PC-3 (cell line): ENCODE data around the gene ZNF516. TPM values are rescaled to one million over a fixed set of nuclear protein-coding genes. Genes with fewer than 3 reads are reported as not detected.

Experiments
- ATAC-seq: fragments of 200-7000 bp; cut with Tn5 transposase; 2 replicates; pipeline ENCODE4 v1.9.1; 2020; ENCODE audit warnings: mild to moderate bottlenecking, moderate library complexity
- BruUV-seq: library from RNA; stranded (reverse); fragments of 400-500 nt; replicated peaks from 2 replicates; lab custom pipeline; 2021; lab: Mats Ljungman, UMichigan
- CTCF ChIA-PET: fragments of 300-600 bp; sonication (Branson Sonifier 250); formaldehyde crosslinking; loops from one replicate; lab custom pipeline; 2022; ENCODE audit warnings: antibody characterized with exemption; lab: Charles Lee
- POLR2A ChIA-PET: fragments of 300-600 bp; sonication (Branson Sonifier 250); formaldehyde crosslinking; loops from one replicate; lab custom pipeline; 2022; ENCODE audit warnings: antibody characterized with exemption; ENCODE audit not compliant: unreplicated experiment; lab: Charles Lee
- DNase-seq: peaks from one replicate; pipeline ENCODE4 v3.0.0-alpha.2; 2015
- H2AFZ ChIP-seq: fragments of 300-600 bp; sonication (generic); 2 replicates; pipeline ENCODE4 v1.6.0; 2016; ENCODE audit warnings: antibody characterized with exemption, low read length
- H3F3A ChIP-seq: fragments of 300-600 bp; sonication (generic); one replicate; pipeline ENCODE4 v1.6.0; 2017; ENCODE audit warnings: antibody characterized with exemption, low read length, control low read depth, mild to moderate bottlenecking; ENCODE audit not compliant: unreplicated experiment
- H3K27ac ChIP-seq: fragments of 300-600 bp; sonication (generic); 2 replicates; pipeline ENCODE4 v1.5.1; 2016; ENCODE audit warnings: mild to moderate bottlenecking, low read length
- H3K27me3 ChIP-seq: fragments of 300-600 bp; sonication (generic); 2 replicates; pipeline ENCODE4 v1.6.1; 2016; ENCODE audit warnings: low read length, mixed read lengths
- H3K36me3 ChIP-seq: fragments of 300-600 bp; sonication (generic); 2 replicates; pipeline ENCODE4 v1.6.1; 2016; ENCODE audit warnings: low read depth, mixed run types, low read length, mixed read lengths
- H3K4me1 ChIP-seq: fragments of 300-600 bp; sonication (generic); 2 replicates; pipeline ENCODE4 v1.5.1; 2016; ENCODE audit warnings: low read length; ENCODE audit not compliant: insufficient read depth
- H3K4me2 ChIP-seq: fragments of 300-600 bp; sonication (generic); 2 replicates; pipeline ENCODE4 v1.6.0; 2016; ENCODE audit warnings: low read length
- H3K4me3 ChIP-seq: fragments of 300-600 bp; sonication (generic); 2 replicates; pipeline ENCODE4 v1.5.1; 2016; ENCODE audit warnings: mild to moderate bottlenecking, low read length, mixed read lengths
- H3K79me2 ChIP-seq: fragments of 300-600 bp; sonication (generic); 2 replicates; pipeline ENCODE4 v1.6.1; 2017; ENCODE audit warnings: low read length, mixed read lengths
- H3K9ac ChIP-seq: fragments of 300-600 bp; sonication (generic); 2 replicates; pipeline ENCODE4 v1.6.0; 2016; ENCODE audit warnings: mild to moderate bottlenecking, low read length
- H3K9me2 ChIP-seq: fragments of 300-600 bp; sonication (generic); replicated peaks from 2 replicates; pipeline ENCODE4 v1.6.1; 2016; ENCODE audit warnings: mixed run types, low read length, mixed read lengths
- H3K9me3 ChIP-seq: fragments of 300-600 bp; sonication (generic); 2 replicates; pipeline ENCODE4 v1.6.1; 2016; ENCODE audit warnings: low read length, mixed read lengths
- H4K20me1 ChIP-seq: fragments of 300-600 bp; sonication (generic); 2 replicates; pipeline ENCODE4 v1.6.1; 2016; ENCODE audit warnings: low read length, mixed read lengths
- CTCF ChIP-seq: fragments of 300-600 bp; sonication (generic); conservative IDR thresholded peaks from 2 replicates; pipeline ENCODE4 v1.5.1; 2017; ENCODE audit warnings: antibody characterized with exemption, low read depth, mild to moderate bottlenecking, low read length
- EZH2 ChIP-seq: fragments of 300-600 bp; sonication (generic); IDR thresholded peaks from one replicate; pipeline ENCODE4 v1.6.1; 2017; ENCODE audit warnings: antibody characterized with exemption, mild to moderate bottlenecking, low read length; ENCODE audit not compliant: unreplicated experiment
- EZH2phosphoT487 ChIP-seq: fragments of 300-600 bp; sonication (generic); IDR thresholded peaks from 2 replicates; pipeline ENCODE4 v1.6.1; 2018; ENCODE audit warnings: mild to moderate bottlenecking, antibody characterized with exemption, low read length, borderline replicate concordance
- intact Hi-C: fragments of 100-400 bp; cut with micrococcal nuclease; formaldehyde crosslinking; loops from 2 replicates; pipeline ENCODE4 v1.9.0; 2023
- total RNA-seq: library from RNA; depleted of rRNA; stranded (reverse); fragments of >200 nt; gene quantifications from 2 replicates; pipeline ENCODE4 v1.2.3, GENCODE V29; 2014

ZNF516 gene
- total RNA-seq, 1 experiment from 2014 or later = 4.0 TPM

GRCh38 chr18:76456823-76457222, 38.2 kb downstream of the ZNF516 start:
- ATAC-seq = no peak
- H4K20me1 ChIP-seq = no peaks in the 10 kb centered on the region
- no peak overlapping the region for H3K9ac ChIP-seq
- CTCF ChIA-PET = no interaction called here
- no peak overlapping the region for H3K4me2 ChIP-seq
- intact Hi-C loops = no loop called here
- H3K4me1 ChIP-seq = peaks cover 15% of the 10 kb centered on the region
- H3K9me2 ChIP-seq = no peaks in the 10 kb centered on the region
- no peak overlapping the region for H3K4me3 ChIP-seq
- H3K9me3 ChIP-seq = no peaks in the 10 kb centered on the region
- BruUV-seq = no TSS peak
- POLR2A ChIA-PET = no interaction called here
- peaks cover 52% of the 10 kb centered on the region for H3K27me3 ChIP-seq
- TF ChIP-seq CTCF = no peak
- TF ChIP-seq EZH2phosphoT487 = no peak
- no peak for TF ChIP-seq EZH2
- no peaks in the 10 kb centered on the region for H3F3A ChIP-seq
- H3K79me2 ChIP-seq = no peaks in the 10 kb centered on the region
- H3K36me3 ChIP-seq = no peaks in the 10 kb centered on the region
- no peak overlapping the region for H2AFZ ChIP-seq
- H3K27ac ChIP-seq = no peak overlapping the region
- no peak for DNase-seq

GRCh38 chr18:76456018-76456750, 38.9 kb downstream of the ZNF516 start:
- ChIA-PET POLR2A (no interaction called here), CTCF (no interaction called here)
- H3K9me3 ChIP-seq = no peaks in the 10 kb centered on the region
- H3K9ac ChIP-seq = no peak overlapping the region
- no peak for DNase-seq
- intact Hi-C loops = no loop called here
- peaks cover 52% of the 10 kb centered on the region for H3K27me3 ChIP-seq
- no peak for ATAC-seq
- no TSS peak for BruUV-seq
- no peak overlapping the region for H3K4me2 ChIP-seq
- H3K4me3 ChIP-seq = no peak overlapping the region
- no peak for TF ChIP-seq EZH2
- TF ChIP-seq CTCF = no peak
- TF ChIP-seq EZH2phosphoT487 = no peak
- H3K4me1 ChIP-seq = peaks cover 15% of the 10 kb centered on the region
- H2AFZ ChIP-seq = no peak overlapping the region
- H3K79me2 ChIP-seq = no peaks in the 10 kb centered on the region
- no peaks in the 10 kb centered on the region for H3F3A ChIP-seq
- no peaks in the 10 kb centered on the region for H4K20me1 ChIP-seq
- H3K36me3 ChIP-seq = no peaks in the 10 kb centered on the region
- H3K9me2 ChIP-seq = no peaks in the 10 kb centered on the region
- no peak overlapping the region for H3K27ac ChIP-seq

GRCh38 chr18:76455003-76455676, 39.9 kb downstream of the ZNF516 start:
- ChIA-PET POLR2A (no interaction called here), CTCF (no interaction called here)
- intact Hi-C loops = no loop called here
- Histone ChIP-seq H3K4me2 (no peak overlapping the region), H3K79me2 (no peaks in the 10 kb centered on the region), H3F3A (no peaks in the 10 kb centered on the region), H3K27ac (no peak overlapping the region), H3K9ac (no peak overlapping the region), H4K20me1 (no peaks in the 10 kb centered on the region), H2AFZ (no peak overlapping the region), H3K36me3 (no peaks in the 10 kb centered on the region), H3K4me1 (peaks cover 10% of the 10 kb centered on the region), H3K9me2 (no peaks in the 10 kb centered on the region), H3K9me3 (no peaks in the 10 kb centered on the region), H3K27me3 (peaks cover 61% of the 10 kb centered on the region), H3K4me3 (no peak overlapping the region)
- DNase-seq (no peak), ATAC-seq (no peak)
- TF ChIP-seq EZH2phosphoT487 = no peak
- no peak for TF ChIP-seq CTCF
- TF ChIP-seq EZH2 = no peak
- no TSS peak for BruUV-seq
